BLaER1 (cell line): ENCODE results near the gene ECHS1.
A peak's percentile ranks its signal among the peaks of the same experiment; 100 is the strongest.
"Not testable (repeated sequence)": the region's sequence is repeated elsewhere in the genome, so short reads cannot be mapped to it uniquely, and the experiment has no call there.

Source experiments
- H3K27ac ChIP-seq: shearing (Covaris generic); formaldehyde crosslinking; 2 replicates; pipeline ENCODE4 v1.8.1; 2022
- H3K27me3 ChIP-seq: shearing (Covaris generic); formaldehyde crosslinking; 2 replicates; pipeline ENCODE4 v1.8.1; 2022
- H3K36me3 ChIP-seq: shearing (Covaris generic); formaldehyde crosslinking; 2 replicates; pipeline ENCODE4 v1.8.1; 2022
- H3K4me1 ChIP-seq: shearing (Covaris generic); formaldehyde crosslinking; 2 replicates; pipeline ENCODE4 v1.8.1; 2022
- H3K4me2 ChIP-seq: shearing (Covaris generic); formaldehyde crosslinking; 2 replicates; pipeline ENCODE4 v1.8.1; 2022
- H3K4me3 ChIP-seq: shearing (Covaris generic); formaldehyde crosslinking; 2 replicates; pipeline ENCODE4 v1.8.1; 2022
- H3K9ac ChIP-seq: shearing (Covaris generic); formaldehyde crosslinking; 2 replicates; pipeline ENCODE4 v1.8.1; 2022
- H3K9me3 ChIP-seq: shearing (Covaris generic); formaldehyde crosslinking; 2 replicates; pipeline ENCODE4 v1.8.1; 2022
- H4K20me1 ChIP-seq: shearing (Covaris generic); formaldehyde crosslinking; 2 replicates; pipeline ENCODE4 v1.8.1; 2022
- Cebpa-rat ChIP-seq: shearing (Covaris generic); IDR thresholded peaks from 2 replicates; pipeline ENCODE4 v1.8.1; 2022

ECHS1 gene

DNA sequence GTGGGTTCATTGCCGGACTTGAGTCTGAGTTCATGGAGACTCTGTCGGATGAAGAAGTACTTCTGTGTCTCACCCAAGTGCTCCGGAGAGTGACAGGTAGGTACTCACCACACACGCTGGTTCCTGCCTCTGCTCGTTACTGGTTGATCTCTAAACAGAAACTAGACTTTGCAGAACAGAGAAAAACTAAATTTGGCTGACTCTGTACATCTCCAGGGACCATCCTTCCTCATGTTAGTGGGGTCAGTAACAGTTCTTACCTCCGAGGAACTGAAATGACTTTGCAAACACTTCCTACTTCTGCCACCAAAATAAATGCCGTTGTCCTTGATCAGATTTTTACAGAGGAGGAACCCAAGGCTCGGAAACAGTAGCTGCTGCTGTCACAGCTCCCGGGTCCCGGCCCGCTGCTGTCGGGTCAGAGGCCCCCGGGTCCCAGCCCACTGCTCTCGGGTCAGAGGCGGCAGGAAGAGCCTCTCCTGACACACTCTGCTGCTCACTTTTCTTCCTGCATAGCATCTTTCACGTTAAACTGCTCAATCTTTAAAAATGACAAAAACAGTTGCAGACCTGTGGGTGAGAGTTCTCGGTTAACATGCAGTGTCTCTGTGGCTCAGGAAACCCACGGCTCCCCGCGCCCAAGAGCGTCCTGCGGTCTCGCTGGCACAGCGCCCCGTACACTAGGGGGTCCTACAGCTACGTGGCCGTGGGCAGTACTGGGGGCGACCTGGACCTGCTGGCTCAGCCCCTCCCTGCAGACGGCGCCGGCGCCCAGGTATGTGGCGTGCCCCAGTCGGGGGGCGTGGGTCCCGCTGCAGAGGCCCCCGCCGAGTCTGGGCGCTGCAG is 16.0 kb upstream of the ECHS1 start:
- Histone ChIP-seq H3K36me3 (peaks cover 7% of the 10 kb centered on the region; the same call in 1 of the 2 replicates), H3K4me2 (peak overlapping the region; percentile 94), H3K27me3 (no peaks in the 10 kb centered on the region), H3K4me1 (peaks cover 68% of the 10 kb centered on the region), H3K4me3 (peak overlapping the region; percentile 71), H4K20me1 (no peaks in the 10 kb centered on the region), H3K9ac (peak overlapping the region; percentile 88), H3K9me3 (no peaks in the 10 kb centered on the region), H3K27ac (peak overlapping the region; percentile 94)
- no peak for TF ChIP-seq Cebpa-rat

DNA sequence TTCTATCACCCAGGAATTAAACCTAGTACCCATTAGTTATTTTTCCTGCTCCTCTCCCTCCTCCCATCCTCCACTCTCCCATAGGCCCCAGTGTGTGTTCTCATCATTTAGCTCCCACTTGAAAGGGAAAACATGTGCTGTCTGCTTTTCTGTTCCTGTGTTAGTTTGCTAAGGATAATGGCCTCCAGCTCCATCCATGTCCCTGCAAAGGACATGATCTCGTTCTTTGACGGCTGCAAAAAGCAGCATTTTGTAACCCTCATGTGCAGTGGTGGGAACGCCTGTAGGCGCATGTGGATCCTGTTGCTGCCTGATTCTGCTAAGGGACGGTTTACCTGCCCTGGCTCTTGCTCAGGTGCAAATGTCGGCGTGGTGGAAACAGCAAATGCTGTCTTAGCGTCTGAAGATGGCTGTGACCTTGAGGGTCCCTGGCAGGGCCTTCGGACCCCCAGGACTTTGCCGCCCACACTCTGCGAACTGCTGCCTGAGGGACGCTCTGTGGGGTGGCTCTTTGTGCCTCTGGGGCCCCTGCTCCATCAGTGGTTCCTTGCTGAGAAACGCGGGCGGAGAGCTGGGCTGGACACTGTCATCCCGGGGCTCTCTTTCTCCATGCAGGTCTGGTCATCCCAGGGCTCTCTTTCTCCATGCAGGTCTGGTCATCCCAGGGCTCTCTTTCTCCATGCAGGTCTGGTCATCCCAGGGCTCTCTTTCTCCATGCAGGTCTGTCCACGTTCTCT is 15.2 kb upstream of the ECHS1 start:
- H3K9me3 ChIP-seq = no peaks in the 10 kb centered on the region
- no peaks in the 10 kb centered on the region for H4K20me1 ChIP-seq
- H3K4me1 ChIP-seq = peaks cover 73% of the 10 kb centered on the region
- peak overlapping the region; percentile 71 for H3K4me3 ChIP-seq
- H3K27ac ChIP-seq = peak overlapping the region; percentile 94
- peak overlapping the region; percentile 88 for H3K9ac ChIP-seq
- peak overlapping the region; percentile 94 for H3K4me2 ChIP-seq
- peaks cover 7% of the 10 kb centered on the region; the same call in 1 of the 2 replicates for H3K36me3 ChIP-seq
- no peaks in the 10 kb centered on the region for H3K27me3 ChIP-seq
- TF ChIP-seq Cebpa-rat = no peak

DNA sequence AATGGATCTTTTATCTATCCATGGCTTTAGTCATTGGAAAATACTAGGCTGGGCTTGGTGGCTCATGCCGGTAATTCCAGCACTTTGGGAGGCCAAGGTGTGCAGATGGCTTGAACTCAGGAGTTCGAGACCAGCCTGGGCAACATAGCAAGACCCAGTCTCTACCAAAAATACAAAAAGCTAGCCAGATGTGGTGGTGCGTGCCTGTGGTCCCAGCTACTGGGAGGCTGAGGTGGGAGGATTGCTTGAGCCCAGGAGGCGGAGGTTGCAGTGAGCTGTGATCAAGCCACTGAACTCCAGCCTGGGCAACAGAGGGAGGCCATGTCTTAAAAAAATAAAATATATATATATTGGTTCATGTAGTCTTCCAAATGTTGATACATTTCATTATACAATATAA is 13.8 kb upstream of the ECHS1 start:
- H3K27me3 ChIP-seq, H4K20me1 ChIP-seq, H3K4me3 ChIP-seq, H3K9me3 ChIP-seq, H3K9ac ChIP-seq: not testable (repeated sequence)
- H3K4me2 ChIP-seq = peak overlapping the region; percentile 94; the same call in 1 of the 2 replicates
- H3K36me3 ChIP-seq = peaks cover 11% of the 10 kb centered on the region; the same call in 1 of the 2 replicates
- H3K27ac ChIP-seq = peak overlapping the region; percentile 11; the same call in 1 of the 2 replicates
- peaks cover 70% of the 10 kb centered on the region for H3K4me1 ChIP-seq

DNA sequence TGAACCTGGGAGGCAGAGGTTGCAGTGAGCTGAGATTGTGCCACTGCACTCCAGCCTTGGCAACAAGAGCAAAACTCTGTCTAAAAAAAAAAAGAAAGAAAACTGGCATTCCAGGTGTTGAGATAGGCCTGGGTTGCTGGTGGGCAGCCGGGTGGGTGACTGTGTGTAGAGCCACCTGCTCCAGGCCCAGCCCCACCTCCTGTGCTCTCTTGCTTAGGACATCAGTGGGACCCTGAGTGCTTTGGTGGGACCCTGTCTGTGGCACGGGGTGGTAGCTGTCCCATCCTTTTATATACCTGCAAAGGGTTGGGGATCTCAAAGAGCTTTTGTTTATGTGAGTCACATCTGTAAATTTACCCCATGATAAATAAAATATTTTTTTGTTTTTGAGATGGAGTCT is 12.1 kb upstream of the ECHS1 start:
- H4K20me1 ChIP-seq = no peaks in the 10 kb centered on the region
- H3K4me3 ChIP-seq = no peak overlapping the region
- H3K9ac ChIP-seq = no peak overlapping the region
- H3K36me3 ChIP-seq = peaks cover 5% of the 10 kb centered on the region; the same call in 1 of the 2 replicates
- H3K9me3 ChIP-seq = no peaks in the 10 kb centered on the region
- peaks cover 70% of the 10 kb centered on the region for H3K4me1 ChIP-seq
- H3K4me2 ChIP-seq = peak overlapping the region; percentile 59; the same call in 1 of the 2 replicates
- TF ChIP-seq Cebpa-rat = no peak
- no peaks in the 10 kb centered on the region for H3K27me3 ChIP-seq
- no peak overlapping the region for H3K27ac ChIP-seq

DNA sequence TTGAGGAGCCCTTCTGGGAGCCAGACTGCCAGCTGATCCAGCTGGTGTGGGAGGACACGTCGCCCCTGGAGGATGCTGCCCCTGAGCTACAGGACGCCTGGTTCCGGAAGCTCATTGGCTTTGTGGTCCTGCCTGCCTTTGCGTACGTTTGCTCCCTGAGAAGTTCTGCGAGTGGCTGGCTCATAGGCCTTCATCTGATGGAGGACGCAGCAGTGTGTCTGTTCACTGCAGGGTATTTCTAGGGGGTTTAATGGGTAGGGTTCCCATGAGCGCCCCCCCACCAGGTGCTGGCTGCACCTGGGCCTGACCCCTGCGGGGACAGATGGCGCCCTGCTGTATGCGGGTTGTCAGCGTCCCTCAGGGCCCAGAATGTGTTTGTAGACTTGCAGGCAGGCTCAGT is 10.9 kb upstream of the ECHS1 start:
- no peak for TF ChIP-seq Cebpa-rat
- no peaks in the 10 kb centered on the region for H3K9me3 ChIP-seq
- H3K27me3 ChIP-seq = no peaks in the 10 kb centered on the region
- peak overlapping the region; percentile 59 for H3K4me2 ChIP-seq
- H4K20me1 ChIP-seq = no peaks in the 10 kb centered on the region
- H3K4me3 ChIP-seq = no peak overlapping the region
- peak overlapping the region; percentile 31 for H3K9ac ChIP-seq
- H3K27ac ChIP-seq = peak overlapping the region; percentile 45
- H3K4me1 ChIP-seq = peaks cover 78% of the 10 kb centered on the region
- H3K36me3 ChIP-seq = peaks cover 5% of the 10 kb centered on the region; the same call in 1 of the 2 replicates

DNA sequence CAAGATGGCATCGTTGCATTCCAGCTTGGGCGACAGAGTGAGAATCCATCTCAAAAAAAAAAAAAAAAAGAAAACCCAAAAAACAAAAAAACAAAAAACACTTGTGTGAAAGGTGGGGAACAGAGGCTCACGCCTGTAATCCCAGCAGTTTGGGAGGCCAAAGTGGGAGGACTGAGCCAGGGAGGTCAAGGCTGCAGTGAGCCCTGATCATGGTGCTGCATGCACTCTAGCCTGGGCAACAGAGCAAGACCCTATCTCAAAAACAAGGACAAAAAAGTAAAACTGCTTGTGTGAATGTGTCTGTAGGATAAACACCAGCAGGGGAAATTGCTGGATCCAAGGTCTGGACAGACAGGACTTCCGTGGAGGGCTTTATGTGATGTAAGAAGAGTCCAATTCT is 10.4 kb upstream of the ECHS1 start:
- H3K4me3 ChIP-seq = no peak overlapping the region
- H4K20me1 ChIP-seq = no peaks in the 10 kb centered on the region
- H3K36me3 ChIP-seq = peaks cover 5% of the 10 kb centered on the region; the same call in 1 of the 2 replicates
- H3K4me1 ChIP-seq = peaks cover 78% of the 10 kb centered on the region
- H3K9me3 ChIP-seq = no peaks in the 10 kb centered on the region
- no peaks in the 10 kb centered on the region for H3K27me3 ChIP-seq
- 0 out of 2 replicates have a peak overlapping the region, but pooled peaks have one; percentile 31 for H3K9ac ChIP-seq
- H3K27ac ChIP-seq = peak overlapping the region; percentile 45
- TF ChIP-seq Cebpa-rat = no peak
- peak overlapping the region; percentile 59 for H3K4me2 ChIP-seq

DNA sequence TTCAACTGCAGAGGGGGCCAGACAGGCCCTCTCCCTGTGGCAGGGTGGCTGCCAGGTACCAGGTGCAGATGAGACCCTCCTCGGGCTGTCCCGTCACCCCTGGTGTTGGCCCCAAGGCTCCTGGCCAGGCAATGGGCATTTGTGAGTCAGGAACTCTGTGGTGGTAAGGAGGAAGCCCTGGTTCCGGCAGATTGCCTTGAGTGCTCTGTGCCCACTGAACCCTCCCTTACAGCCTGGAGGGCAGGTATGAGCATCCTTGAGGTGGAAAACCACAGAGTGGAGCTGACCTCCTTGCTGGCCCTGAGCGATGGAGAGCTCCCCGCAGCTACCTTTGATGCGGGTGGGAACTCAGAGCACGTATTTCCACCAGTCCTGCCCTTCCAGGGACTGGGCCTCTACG is 7.9 kb upstream of the ECHS1 start:
- Histone ChIP-seq H3K4me3 (no peak overlapping the region), H4K20me1 (no peaks in the 10 kb centered on the region)

DNA sequence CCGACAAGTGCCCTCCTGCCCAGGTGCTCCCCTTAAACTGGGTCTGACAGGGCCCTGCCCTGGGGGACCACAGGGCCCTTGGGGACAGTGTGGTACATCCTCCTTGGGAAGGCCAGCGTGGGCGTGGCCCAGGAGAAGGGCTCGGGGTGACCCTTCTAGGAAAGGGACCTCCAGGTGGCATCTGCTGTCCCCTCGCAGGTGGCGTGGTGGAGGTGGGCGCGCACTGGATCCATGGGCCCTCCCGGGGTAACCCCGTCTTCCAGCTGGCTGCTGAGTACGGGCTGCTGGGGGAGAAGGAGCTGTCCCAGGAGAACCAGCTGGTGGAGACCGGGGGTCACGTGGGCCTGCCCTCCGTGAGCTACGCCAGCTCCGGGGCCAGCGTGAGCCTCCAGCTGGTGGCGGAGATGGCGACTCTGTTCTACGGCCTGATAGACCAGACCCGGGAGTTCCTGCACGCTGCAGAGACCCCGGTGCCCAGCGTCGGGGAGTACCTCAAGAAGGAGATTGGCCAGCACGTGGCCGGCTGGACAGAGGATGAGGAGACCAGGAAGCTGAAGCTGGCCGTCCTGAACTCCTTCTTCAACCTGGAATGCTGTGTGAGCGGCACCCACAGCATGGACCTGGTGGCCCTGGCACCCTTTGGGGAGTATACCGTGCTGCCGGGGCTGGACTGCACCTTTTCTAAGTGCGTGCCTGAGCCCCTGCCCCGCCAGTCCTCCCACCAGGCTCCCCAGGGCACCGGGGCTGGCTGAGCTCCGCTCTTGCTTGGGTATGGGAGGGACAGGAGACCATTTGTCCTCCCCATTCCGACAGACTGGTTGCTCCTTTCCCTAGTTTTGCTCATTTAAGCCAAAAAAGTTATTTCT is 6.9 kb upstream of the ECHS1 start:
- peak overlapping the region; percentile 72 for H3K27ac ChIP-seq
- H3K36me3 ChIP-seq = peaks cover 5% of the 10 kb centered on the region; the same call in 1 of the 2 replicates
- peak overlapping the region; percentile 99 for H3K4me2 ChIP-seq
- no peaks in the 10 kb centered on the region for H3K27me3 ChIP-seq
- peaks cover 68% of the 10 kb centered on the region for H3K4me1 ChIP-seq
- H3K9ac ChIP-seq = peak overlapping the region; percentile 77
- H3K9me3 ChIP-seq = no peaks in the 10 kb centered on the region
- H3K4me3 ChIP-seq = peak overlapping the region; percentile 90
- no peaks in the 10 kb centered on the region for H4K20me1 ChIP-seq
- TF ChIP-seq Cebpa-rat = no peak

More for the DNA sequence above, 7.9 kb upstream of the ECHS1 start:
- H3K4me1 ChIP-seq = peaks cover 70% of the 10 kb centered on the region
- no peaks in the 10 kb centered on the region for H3K9me3 ChIP-seq
- TF ChIP-seq Cebpa-rat = no peak
- H3K4me2 ChIP-seq = peak overlapping the region; percentile 99
- peaks cover 5% of the 10 kb centered on the region; the same call in 1 of the 2 replicates for H3K36me3 ChIP-seq
- H3K27me3 ChIP-seq = no peaks in the 10 kb centered on the region
- no peak overlapping the region for H3K9ac ChIP-seq
- no peak overlapping the region for H3K27ac ChIP-seq

DNA sequence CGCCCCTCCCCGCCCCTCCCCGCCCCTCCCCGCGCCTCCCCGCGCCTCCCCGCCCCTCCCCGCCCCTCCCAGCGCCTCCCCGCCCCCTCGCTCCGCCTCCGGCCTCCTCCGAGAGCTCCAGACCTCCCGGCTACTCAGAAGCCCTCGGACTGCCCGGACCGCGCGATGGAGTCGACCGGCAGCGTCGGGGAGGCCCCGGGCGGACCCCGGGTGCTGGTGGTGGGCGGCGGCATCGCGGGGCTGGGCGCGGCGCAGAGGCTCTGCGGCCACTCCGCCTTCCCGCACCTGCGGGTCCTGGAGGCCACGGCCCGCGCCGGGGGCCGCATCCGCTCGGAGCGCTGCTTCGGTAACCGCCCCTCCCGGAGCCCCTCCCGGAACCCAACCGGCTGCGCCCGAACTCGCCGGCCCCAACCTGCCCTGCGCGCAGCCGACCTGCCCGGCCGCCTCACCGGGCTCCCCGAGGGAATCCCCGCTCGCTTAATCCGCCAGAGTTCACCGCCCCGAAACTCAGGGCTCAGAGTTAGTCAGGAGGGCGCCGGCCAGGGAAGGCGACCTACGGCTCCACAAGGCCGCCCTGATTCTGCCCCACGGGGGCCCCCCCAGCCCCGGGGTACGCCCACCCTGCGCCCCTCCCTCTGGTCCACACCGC is 6.1 kb upstream of the ECHS1 start, which contains the start of gene PAOX:
Gene PAOX (plus strand): TSS at position 111 of the 649 bp plus-strand sequence. CDS start 55 bp downstream, at position 166.
- H3K27me3 ChIP-seq = no peaks in the 10 kb centered on the region
- 0 out of 2 replicates have a peak, but pooled peaks cover 5% of the 10 kb centered on the region for H3K36me3 ChIP-seq
- peak within 1 kb of the TSS; percentile 99 for H3K4me2 ChIP-seq
- H3K4me1 ChIP-seq = peaks cover 68% of the 10 kb centered on the region
- H3K9me3 ChIP-seq = no peaks in the 10 kb centered on the region
- TF ChIP-seq Cebpa-rat = no peak
- H3K4me3 ChIP-seq = peak within 1 kb of the TSS; percentile 90
- peak within 1 kb of the TSS; percentile 80 for H3K9ac ChIP-seq
- H4K20me1 ChIP-seq = no peaks in the 10 kb centered on the region
- peak within 1 kb of the TSS; percentile 72 for H3K27ac ChIP-seq
